K562 (cell line): ENCODE data around the gene PSMB8. TPM values are rescaled to one million over a fixed set of nuclear protein-coding genes. Genes with fewer than 3 reads are reported as not detected.
A peak's percentile ranks its signal among the peaks of the same experiment; 100 is the strongest.

Experiments
- BRD9 ChIP-seq: fragments of 450-650 bp; IDR thresholded peaks from 2 replicates; pipeline ENCODE4 v1.6.1; 2018; ENCODE audit warnings: low read depth; ENCODE audit not compliant: partially characterized antibody
- DACH1 ChIP-seq: fragments of 450-650 bp; IDR thresholded peaks from 2 replicates; pipeline ENCODE4 v1.6.1; 2018; ENCODE audit not compliant: partially characterized antibody
- ELF1 ChIP-seq: fragments of 200-800 bp; sonication (Bioruptor generic); IDR thresholded peaks from 2 replicates; pipeline ENCODE4 v1.6.1; 2016; ENCODE audit warnings: missing genetic modification characterization, missing compliant biosample characterization
- EP300 ChIP-seq: IDR thresholded peaks from 2 replicates; pipeline ENCODE4 v1.6.1; 2012; ENCODE audit warnings: low read length, improper control_type of control experiment
- RAD21 ChIP-seq, 2 experiments: fragments of 250-450 bp in 1 of 2; fragments of 450-650 bp in 1 of 2; sonication (Bioruptor Pico) in 1 of 2; formaldehyde crosslinking in 1 of 2; IDR thresholded peaks in 1 of 2; conservative IDR thresholded peaks in 1 of 2; 2 replicates each; pipeline versions ENCODE4 v1.4.0 to v1.8.0; 2020 to 2022; ENCODE audit warnings: mild to moderate bottlenecking in 2 of 2, moderate library complexity in 1 of 2
- RB1 ChIP-seq: fragments of 450-650 bp; IDR thresholded peaks from 2 replicates; pipeline ENCODE4 v1.6.1; 2017; ENCODE audit warnings: low read depth, mild to moderate bottlenecking
- REST ChIP-seq, 2 experiments: fragments of 450-650 bp; formaldehyde crosslinking in 1 of 2; IDR thresholded peaks; 2 replicates each; pipeline versions ENCODE4 v1.4.0 to v1.6.1; 2014 to 2020; ENCODE audit warnings: mild to moderate bottlenecking in 2 of 2, borderline replicate concordance in 1 of 2, low read depth in 1 of 2
- XRCC4 ChIP-seq: IDR thresholded peaks from one replicate; pipeline ENCODE4 v1.6.1; 2011; ENCODE audit not compliant: insufficient read depth, insufficient read length; ENCODE audit errors: extremely low read depth
- polyA plus RNA-seq, 8 experiments: library from polyadenylated mRNA; depleted of rRNA in 4 of 8; stranded (reverse) in 5 of 8; unstranded in 3 of 8; fragments of >200 nt; fragmentation: Nextera tagmentation in 2 of 8; fragmentation: Illumina TruSeq in 1 of 8; extraction: Ambion mirVana in 2 of 8; extraction: Trizol in 1 of 8; gene quantifications; 2 replicates each; pipeline versions ENCODE4 v1.2.1 to v1.2.3, GENCODE V29; 2011 to 2014; ENCODE audit warnings: inconsistent platforms in 1 of 8, missing spikeins in 1 of 8
- total RNA-seq, 7 experiments: library from RNA; depleted of rRNA in 6 of 7; stranded (reverse); fragments of >200 nt in 6 of 7; fragmentation: Illumina TruSeq in 2 of 7; extraction: Trizol in 2 of 7; gene quantifications; 2 replicates each; pipeline versions ENCODE4 v1.2.1 to v1.2.3, GENCODE V29; 2011 to 2021; ENCODE audit warnings: low replicate concordance in 1 of 7

Gene PSMB8
- total and polyA plus RNA-seq, 9 of the 15 experiments (the other 6 are each of a cell fraction or from before 2014, with no cell fraction given), result 0.71 to 4.0 (median 2.4) TPM

- TF ChIP-seq RAD21 (CRISPR knock-in tag; conservative IDR thresholded peaks at IDR 0.05 in 1 of 2, IDR thresholded peaks at IDR 0.05 in 1 of 2), result peak; percentile 76 to 81
- no peak for TF ChIP-seq BRD9
- no peak for TF ChIP-seq EP300
- no peak for TF ChIP-seq XRCC4
- no peak for TF ChIP-seq DACH1
- peak; percentile 59; the same call in 1 of the 2 replicates for TF ChIP-seq RB1
- peak; percentile 59; the same call in 1 of the 2 replicates for TF ChIP-seq REST (IDR thresholded peaks at IDR 0.05; ENCODE audit: borderline replicate concordance)
- no peak for TF ChIP-seq REST (CRISPR knock-in tag; IDR thresholded peaks at IDR 0.05; ENCODE audit: low read depth)
- TF ChIP-seq ELF1 (tag), result 0 out of 2 replicates have a peak, but pooled peaks have one; percentile 27
These were observed 46.7 kb downstream of the PSMB8 start (continued) for GRCh38 chr6:32796848-32797776.
